Brain microvascular endothelial cell (primary cell): ENCODE data around the gene MYMK.
A peak's percentile ranks its signal among the peaks of the same experiment; 100 is the strongest.

Source experiments
- DNase-seq: peaks from one replicate; pipeline ENCODE4 v3.0.0-alpha.2; 2020
- H3K27ac ChIP-seq: fragments of 250-450 bp; sonication (Bioruptor Pico); 2 replicates; pipeline ENCODE4 v1.5.1; 2020; ENCODE audit warnings: mild to moderate bottlenecking, moderate library complexity
- H3K27me3 ChIP-seq: fragments of 250-450 bp; sonication (Bioruptor Pico); replicated peaks from 2 replicates; pipeline ENCODE4 v1.5.1; 2020; ENCODE audit warnings: mild to moderate bottlenecking
- H3K36me3 ChIP-seq: fragments of 250-450 bp; sonication (Bioruptor Pico); replicated peaks from 2 replicates; pipeline ENCODE4 v1.5.1; 2020; ENCODE audit warnings: mild to moderate bottlenecking
- H3K4me3 ChIP-seq: 2 replicates; pipeline ENCODE4 v1.5.1; 2011; ENCODE audit warnings: low read depth, mild to moderate bottlenecking, control low read depth, low read length, moderate library complexity
- in situ Hi-C: cut with HindIII; loops from 2 replicates; pipeline ENCODE4 v1.10.0; 2017; ENCODE audit warnings: low sequenced_read_pairs, low pct_ligation_motif_present
- TF ChIP-seq, protein P1 (sequence below): IDR thresholded peaks from 2 replicates; pipeline ENCODE4 v1.5.1; 2011; ENCODE audit warnings: low read depth, mild to moderate bottlenecking, moderate library complexity, low read length, control low read depth, inconsistent platforms; ENCODE audit errors: missing control alignments

MYMK gene

DNA sequence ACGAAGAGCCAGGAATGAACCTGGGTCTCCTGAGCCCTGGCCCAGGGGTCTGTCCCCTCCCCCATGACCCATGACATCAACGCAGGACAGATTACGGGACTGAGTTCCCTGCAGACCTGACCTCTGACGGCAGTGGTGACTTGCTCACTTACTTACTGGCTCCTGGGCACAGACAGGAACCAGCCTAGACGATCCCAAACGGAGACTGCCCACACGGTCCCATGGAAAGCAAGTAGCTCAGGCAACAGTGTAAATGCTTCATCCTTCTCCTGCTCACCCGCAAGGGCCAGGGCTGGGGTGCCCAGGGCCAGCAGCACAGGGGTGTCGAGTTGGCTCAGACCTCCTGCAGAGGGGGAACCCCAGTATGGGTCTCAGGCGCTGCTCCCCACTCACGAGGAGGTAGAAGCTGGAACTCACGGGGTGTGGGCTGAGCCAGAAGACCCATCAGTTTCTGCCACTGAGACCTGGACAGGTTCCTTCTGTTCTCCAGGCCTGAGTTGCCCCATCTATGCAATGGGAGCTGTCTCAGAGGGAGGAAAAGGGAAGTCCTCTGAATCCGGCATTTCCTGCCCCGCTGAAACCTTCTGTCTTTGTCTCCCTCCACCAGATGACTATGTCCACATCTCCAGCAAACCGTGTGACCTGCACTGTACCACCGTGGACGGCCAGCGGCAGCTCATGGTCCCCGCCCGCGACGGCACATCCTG lies 15.4 kb upstream of the MYMK start:
- DNase-seq, result no peak
- H3K27me3 ChIP-seq, result no peaks in the 10 kb centered on the region
- in situ Hi-C loops, result no loop called here

DNA sequence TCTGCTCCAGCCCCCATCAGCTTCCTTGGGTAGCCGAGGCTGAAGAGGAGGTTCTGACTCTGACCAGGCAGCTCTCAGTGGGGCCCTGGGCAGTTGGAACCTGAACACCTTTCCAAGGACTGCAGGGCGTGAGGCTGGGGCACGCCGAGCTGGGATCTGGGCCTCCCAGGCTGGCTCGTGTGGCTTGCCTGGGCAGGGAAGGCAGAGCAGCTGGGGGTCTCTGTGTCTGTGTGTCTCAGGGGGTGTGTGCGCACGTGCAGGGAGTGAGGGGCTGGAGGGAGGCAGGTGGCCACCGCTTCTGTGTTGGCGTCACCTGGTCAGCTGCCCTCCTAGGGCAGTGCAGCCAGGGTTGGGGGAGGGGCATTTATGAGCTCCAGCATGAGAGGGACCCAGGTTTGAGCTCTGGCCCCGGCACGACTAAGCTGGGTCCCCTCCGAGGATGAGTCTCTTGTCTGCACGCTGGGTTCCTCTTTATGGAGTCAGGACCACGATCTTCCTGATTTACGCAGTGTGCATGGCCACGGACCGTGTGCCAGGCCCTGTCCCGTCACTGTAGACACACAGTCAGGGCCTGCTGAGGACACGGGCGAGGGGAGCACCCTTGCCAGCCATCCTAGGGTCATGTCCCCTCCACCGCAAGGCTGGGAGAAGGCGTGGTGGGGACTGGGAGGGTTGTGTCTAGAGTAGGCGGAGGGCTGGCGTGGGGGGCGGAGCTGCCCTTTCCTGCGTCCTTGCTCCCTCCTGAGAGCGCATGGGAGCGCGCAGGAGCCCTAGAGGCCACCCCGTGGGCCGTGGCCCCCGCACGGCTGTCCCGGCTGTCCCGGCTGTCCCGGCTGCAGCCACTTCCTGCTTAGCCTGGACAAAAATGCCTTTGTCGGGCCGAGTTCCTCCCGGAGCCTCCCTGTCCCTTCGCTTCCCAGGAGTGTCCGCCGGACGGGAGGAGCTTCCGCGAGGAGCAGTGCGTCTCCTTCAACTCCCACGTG lies 14.4 kb upstream of the MYMK start:
- no peak overlapping the region for H3K27ac ChIP-seq
- H3K36me3 ChIP-seq, result no peaks in the 10 kb centered on the region
- TF ChIP-seq, protein P1, sequence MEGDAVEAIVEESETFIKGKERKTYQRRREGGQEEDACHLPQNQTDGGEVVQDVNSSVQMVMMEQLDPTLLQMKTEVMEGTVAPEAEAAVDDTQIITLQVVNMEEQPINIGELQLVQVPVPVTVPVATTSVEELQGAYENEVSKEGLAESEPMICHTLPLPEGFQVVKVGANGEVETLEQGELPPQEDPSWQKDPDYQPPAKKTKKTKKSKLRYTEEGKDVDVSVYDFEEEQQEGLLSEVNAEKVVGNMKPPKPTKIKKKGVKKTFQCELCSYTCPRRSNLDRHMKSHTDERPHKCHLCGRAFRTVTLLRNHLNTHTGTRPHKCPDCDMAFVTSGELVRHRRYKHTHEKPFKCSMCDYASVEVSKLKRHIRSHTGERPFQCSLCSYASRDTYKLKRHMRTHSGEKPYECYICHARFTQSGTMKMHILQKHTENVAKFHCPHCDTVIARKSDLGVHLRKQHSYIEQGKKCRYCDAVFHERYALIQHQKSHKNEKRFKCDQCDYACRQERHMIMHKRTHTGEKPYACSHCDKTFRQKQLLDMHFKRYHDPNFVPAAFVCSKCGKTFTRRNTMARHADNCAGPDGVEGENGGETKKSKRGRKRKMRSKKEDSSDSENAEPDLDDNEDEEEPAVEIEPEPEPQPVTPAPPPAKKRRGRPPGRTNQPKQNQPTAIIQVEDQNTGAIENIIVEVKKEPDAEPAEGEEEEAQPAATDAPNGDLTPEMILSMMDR, result no peak
- no peak for DNase-seq
- peak overlapping the region; percentile 20 for H3K4me3 ChIP-seq
- H3K27me3 ChIP-seq, result no peaks in the 10 kb centered on the region
- in situ Hi-C loops, result no loop called here

More for the DNA sequence above, 15.4 kb upstream of the MYMK start:
- TF ChIP-seq, protein P1, result no peak
- Histone ChIP-seq H3K36me3 (no peaks in the 10 kb centered on the region), H3K4me3 (no peak overlapping the region), H3K27ac (no peak overlapping the region)

DNA sequence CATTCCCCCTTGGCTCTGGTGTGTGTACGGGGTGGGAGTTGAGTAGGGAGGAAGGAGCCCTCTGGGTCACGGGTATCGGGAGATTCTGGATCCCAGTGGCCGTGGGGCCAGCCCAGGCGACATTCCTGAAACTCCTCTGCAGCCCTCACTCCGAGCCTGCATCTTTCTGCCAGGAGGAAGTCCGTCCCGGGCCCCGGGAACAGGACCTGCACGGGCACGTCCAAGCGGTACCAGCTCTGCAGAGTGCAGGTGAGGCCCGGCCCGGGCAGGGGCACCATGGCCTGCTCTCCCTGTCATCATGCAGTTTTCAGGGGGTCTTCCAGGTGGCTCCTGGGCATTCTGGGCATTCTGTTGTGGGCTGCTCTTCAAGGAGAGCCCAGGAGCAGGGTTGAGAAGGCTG lies 13.4 kb upstream of the MYMK start:
- no peak for DNase-seq
- Histone ChIP-seq H3K4me3 (no peak overlapping the region), H3K27me3 (no peaks in the 10 kb centered on the region), H3K27ac (no peak overlapping the region), H3K36me3 (no peaks in the 10 kb centered on the region)
- in situ Hi-C loops, result no loop called here
- TF ChIP-seq, protein P1, result no peak

DNA sequence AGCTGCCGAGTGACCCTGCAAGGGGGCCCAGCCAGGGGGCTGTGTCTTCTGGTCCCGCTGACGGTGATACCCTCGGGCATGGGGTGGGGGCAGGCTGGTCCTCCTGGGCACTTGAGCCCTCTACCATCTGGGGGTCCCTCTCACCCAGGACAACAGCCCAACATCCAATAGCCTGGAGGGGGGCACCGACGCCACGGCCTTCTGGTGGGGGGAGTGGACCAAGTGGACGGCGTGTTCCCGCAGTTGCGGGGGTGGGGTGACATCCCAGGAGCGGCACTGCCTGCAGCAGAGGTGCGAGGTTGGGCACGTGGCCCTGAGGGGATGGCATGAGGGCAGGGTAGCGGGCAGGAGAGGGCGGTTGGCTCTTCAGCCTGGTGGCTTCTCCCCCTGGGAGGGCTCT lies 12.5 kb upstream of the MYMK start:
- H3K27ac ChIP-seq, result no peak overlapping the region
- H3K36me3 ChIP-seq, result no peaks in the 10 kb centered on the region
- no peak overlapping the region for H3K4me3 ChIP-seq
- DNase-seq, result no peak
- TF ChIP-seq, protein P1, result no peak
- in situ Hi-C loops, result no loop called here
- H3K27me3 ChIP-seq, result no peaks in the 10 kb centered on the region

DNA sequence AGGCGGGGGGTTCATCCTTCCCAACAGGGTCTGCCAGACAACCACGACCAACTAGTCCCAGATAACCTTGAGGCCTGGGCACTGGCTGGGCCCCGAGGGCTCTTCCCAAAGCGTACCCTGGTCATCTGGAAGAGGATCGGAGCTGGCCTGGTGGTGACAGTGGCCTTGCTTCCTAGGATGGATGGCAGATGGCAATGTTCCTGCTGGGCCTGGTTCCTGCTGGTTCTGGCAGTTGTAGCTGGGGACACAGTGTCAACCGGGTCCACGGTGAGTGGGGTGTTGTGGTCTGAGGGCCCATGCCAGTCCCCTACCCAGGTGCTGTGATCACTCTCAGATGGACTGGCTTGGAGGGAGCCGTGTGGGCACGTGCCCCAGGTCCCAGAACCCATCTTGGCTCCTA lies 11.8 kb upstream of the MYMK start:
- H3K36me3 ChIP-seq, result no peaks in the 10 kb centered on the region
- H3K27ac ChIP-seq, result no peak overlapping the region
- H3K4me3 ChIP-seq, result no peak overlapping the region
- DNase-seq, result no peak
- H3K27me3 ChIP-seq, result no peaks in the 10 kb centered on the region
- TF ChIP-seq, protein P1, result no peak
- in situ Hi-C loops, result no loop called here
